Astrocyte (in vitro differentiated cells and primary cell): ENCODE measurements around the gene PLPPR5.

Experiments used
- CTCF ChIP-seq: IDR thresholded peaks from 2 replicates; pipeline ENCODE4 v1.5.1; 2011; ENCODE audit warnings: low read depth, mild to moderate bottlenecking, inconsistent platforms, low read length, moderate library complexity; ENCODE audit not compliant: insufficient read depth
- EZH2 ChIP-seq: IDR thresholded peaks from 2 replicates; pipeline ENCODE4 v1.6.1; 2012; ENCODE audit warnings: mild to moderate bottlenecking, low read length, inconsistent platforms; ENCODE audit not compliant: insufficient read depth

GRCh38 chr1:99007366-99007765 is 2.7 kb upstream of the PLPPR5 start:
- no peak for TF ChIP-seq CTCF
- TF ChIP-seq EZH2: no peak
